HepG2 (cell line): ENCODE measurements around the gene FGD6. TPM values are rescaled to one million over a fixed set of nuclear protein-coding genes. Genes with fewer than 3 reads are reported as not detected.

Source experiments
- ASH2L ChIP-seq: fragments of 300-600, 200-600 bp; sonication (generic); IDR thresholded peaks from 2 replicates; pipeline ENCODE4 v1.7.0; 2017; ENCODE audit warnings: low read depth, mild to moderate bottlenecking, moderate library complexity, mixed read lengths, low read length; ENCODE audit not compliant: insufficient read length
- BCLAF1 ChIP-seq: fragments of 450-650 bp; IDR thresholded peaks from 2 replicates; pipeline ENCODE4 v1.6.1; 2017; ENCODE audit warnings: mild to moderate bottlenecking
- EP300 ChIP-seq, 3 experiments: sonication (generic) in 1 of 3; formaldehyde crosslinking in 1 of 3; IDR thresholded peaks; 2 replicates each; pipeline versions ENCODE4 v1.5.1 to v1.6.1; 2011 to 2020; ENCODE audit warnings: low read depth in 2 of 3, low read length in 2 of 3, borderline replicate concordance in 1 of 3, improper control_type of control experiment in 1 of 3, mild to moderate bottlenecking in 1 of 3, missing genetic modification reagents in 1 of 3, moderate library complexity in 1 of 3
- FOXC1 ChIP-seq: sonication (generic); formaldehyde crosslinking; IDR thresholded peaks from 2 replicates; pipeline ENCODE4 v1.8.0; 2022; ENCODE audit warnings: mild to moderate bottlenecking, missing genetic modification reagents, borderline replicate concordance
- GATA4 ChIP-seq: sonication (generic); IDR thresholded peaks from 2 replicates; pipeline ENCODE4 v1.6.1; 2016; ENCODE audit warnings: antibody characterized with exemption, low read depth, borderline replicate concordance
- HES4 ChIP-seq: sonication (generic); formaldehyde crosslinking; IDR thresholded peaks from 2 replicates; pipeline ENCODE4 v1.9.0; 2021; ENCODE audit warnings: mild to moderate bottlenecking, missing genetic modification reagents, borderline replicate concordance
- HIVEP1 ChIP-seq: sonication (generic); formaldehyde crosslinking; IDR thresholded peaks from 2 replicates; pipeline ENCODE4 v1.4.0; 2020; ENCODE audit warnings: mild to moderate bottlenecking, missing genetic modification reagents
- HOXA7 ChIP-seq: sonication (generic); formaldehyde crosslinking; IDR thresholded peaks from 2 replicates; pipeline ENCODE4 v1.8.1; 2022; ENCODE audit warnings: mild to moderate bottlenecking, missing genetic modification reagents, moderate library complexity
- KDM4B ChIP-seq: sonication (generic); formaldehyde crosslinking; IDR thresholded peaks from 2 replicates; pipeline ENCODE4 v1.4.0; 2020; ENCODE audit warnings: missing genetic modification reagents
- KLF9 ChIP-seq: IDR thresholded peaks from 2 replicates; pipeline ENCODE4 v1.6.1; 2016; ENCODE audit warnings: low read depth
- NR2F1 ChIP-seq, 2 experiments: fragments of 450-650 bp in 1 of 2; formaldehyde crosslinking in 1 of 2; IDR thresholded peaks; 2 replicates each; pipeline versions ENCODE4 v1.5.0 to v1.6.1; 2016 to 2020; ENCODE audit warnings: mild to moderate bottlenecking in 1 of 2, missing compliant biosample characterization in 1 of 2, missing genetic modification reagents in 1 of 2, moderate library complexity in 1 of 2
- RFXANK ChIP-seq: IDR thresholded peaks from 2 replicates; pipeline ENCODE4 v1.6.1; 2016
- SIN3A ChIP-seq: IDR thresholded peaks from 2 replicates; pipeline ENCODE4 v1.6.1; 2011; ENCODE audit warnings: low read depth, mild to moderate bottlenecking, control low read depth, low read length, borderline replicate concordance
- SRY ChIP-seq: sonication (generic); formaldehyde crosslinking; IDR thresholded peaks from 2 replicates; pipeline ENCODE4 v1.8.0; 2022; ENCODE audit warnings: mild to moderate bottlenecking, missing genetic modification reagents
- U2AF2 ChIP-seq: fragments of 200-400 bp; formaldehyde crosslinking; IDR thresholded peaks from 2 replicates; pipeline ENCODE4 v1.6.1; 2017; ENCODE audit warnings: low read depth, mild to moderate bottlenecking, low read length
- ZBTB1 ChIP-seq: sonication (generic); formaldehyde crosslinking; IDR thresholded peaks from 2 replicates; pipeline ENCODE4 v1.4.0; 2020; ENCODE audit warnings: missing genetic modification reagents, borderline replicate concordance
- ZBTB38 ChIP-seq: sonication (generic); formaldehyde crosslinking; IDR thresholded peaks from 2 replicates; pipeline ENCODE4 v1.5.1; 2020; ENCODE audit warnings: mild to moderate bottlenecking, missing genetic modification reagents
- ZBTB42 ChIP-seq: sonication (generic); formaldehyde crosslinking; IDR thresholded peaks from 2 replicates; pipeline ENCODE4 v1.5.0; 2020; ENCODE audit warnings: mild to moderate bottlenecking, missing genetic modification reagents
- ZC3H13 ChIP-seq: sonication (generic); formaldehyde crosslinking; IDR thresholded peaks from 2 replicates; pipeline ENCODE4 v1.8.1; 2023; ENCODE audit warnings: mild to moderate bottlenecking, missing genetic modification reagents, moderate library complexity
- ZFP41 ChIP-seq: sonication (generic); formaldehyde crosslinking; IDR thresholded peaks from 2 replicates; pipeline ENCODE4 v1.4.0; 2020; ENCODE audit warnings: mild to moderate bottlenecking, missing genetic modification reagents, borderline replicate concordance
- ZNF570 ChIP-seq: sonication (generic); formaldehyde crosslinking; IDR thresholded peaks from 2 replicates; pipeline ENCODE4 v1.4.0; 2020; ENCODE audit warnings: mild to moderate bottlenecking, missing genetic modification reagents, borderline replicate concordance
- ZNF577 ChIP-seq: sonication (generic); formaldehyde crosslinking; IDR thresholded peaks from 2 replicates; pipeline ENCODE4 v1.4.0; 2020; ENCODE audit warnings: mild to moderate bottlenecking, low read depth, missing genetic modification reagents, borderline replicate concordance
- ZNF597 ChIP-seq: sonication (generic); formaldehyde crosslinking; IDR thresholded peaks from 2 replicates; pipeline ENCODE4 v1.5.0; 2020; ENCODE audit warnings: missing genetic modification reagents
- ZNF746 ChIP-seq: sonication (generic); formaldehyde crosslinking; IDR thresholded peaks from 2 replicates; pipeline ENCODE4 v1.8.0; 2022; ENCODE audit warnings: mild to moderate bottlenecking, missing genetic modification reagents
- ZNF773 ChIP-seq: sonication (generic); formaldehyde crosslinking; IDR thresholded peaks from 2 replicates; pipeline ENCODE4 v1.4.0; 2020; ENCODE audit warnings: missing genetic modification reagents, borderline replicate concordance
- ZSCAN20 ChIP-seq: sonication (generic); formaldehyde crosslinking; IDR thresholded peaks from 2 replicates; pipeline ENCODE4 v1.4.0; 2020; ENCODE audit warnings: missing genetic modification reagents, mild to moderate bottlenecking, borderline replicate concordance
- polyA plus RNA-seq, 8 experiments: library from polyadenylated mRNA; depleted of rRNA in 3 of 8; stranded (reverse) in 7 of 8; unstranded in 1 of 8; fragments of >200 nt; fragmentation: Illumina TruSeq in 4 of 8; extraction: Trizol in 4 of 8; gene quantifications; 2 replicates each; pipeline versions ENCODE4 v1.2.1 to v1.2.3, GENCODE V29; 2011 to 2016; ENCODE audit warnings: low read depth in 4 of 8, missing spikeins in 1 of 8, mixed read lengths in 1 of 8; ENCODE audit not compliant: insufficient read depth in 1 of 8
- total RNA-seq, 5 experiments: library from RNA; depleted of rRNA; stranded (reverse); fragments of >200 nt; fragmentation: Illumina TruSeq; extraction: Trizol; gene quantifications; 2 replicates each; pipeline ENCODE4 v1.2.3, GENCODE V29; 2016; ENCODE audit warnings: low read depth in 1 of 5

The FGD6 gene
- total and polyA plus RNA-seq, 2 of the 13 experiments (the other 11 are each of a cell fraction or from before 2014, with no cell fraction given) = 2.2 to 4.3 TPM

- TF ChIP-seq BCLAF1 = no peak
- TF ChIP-seq HOXA7 (CRISPR knock-in tag) = no peak
- TF ChIP-seq HES4 (CRISPR knock-in tag) = no peak
- TF ChIP-seq ZNF773 = 0 out of 2 replicates have a peak, but pooled peaks have one; percentile 15
- TF ChIP-seq ZNF570 = no peak
- TF ChIP-seq HIVEP1 = no peak
- no peak for TF ChIP-seq ZNF597 (CRISPR knock-in tag)
- TF ChIP-seq SRY (CRISPR knock-in tag) = 0 out of 2 replicates have a peak, but pooled peaks have one; percentile 23
- TF ChIP-seq EP300 (IDR thresholded peaks at IDR 0.05; ENCODE audit: low read depth in 2 of 2, low read length in 2 of 2) = no peak; a peak in 1 of 4 replicates
- TF ChIP-seq EP300 (CRISPR knock-in tag; IDR thresholded peaks at IDR 0.05; ENCODE audit: borderline replicate concordance) = no peak
- TF ChIP-seq NR2F1 (CRISPR knock-in tag; IDR thresholded peaks at IDR 0.05) = no peak
- TF ChIP-seq FOXC1 = no peak
- no peak for TF ChIP-seq U2AF2
- TF ChIP-seq ZNF746 (CRISPR knock-in tag) = no peak
- 0 out of 2 replicates have a peak, but pooled peaks have one; percentile 8 for TF ChIP-seq KLF9
- 0 out of 2 replicates have a peak, but pooled peaks have one; percentile 30 for TF ChIP-seq SIN3A
- no peak for TF ChIP-seq RFXANK (CRISPR knock-in tag)
- no peak for TF ChIP-seq GATA4
- TF ChIP-seq ZBTB42 (CRISPR knock-in tag) = 0 out of 2 replicates have a peak, but pooled peaks have one; percentile 3
- no peak for TF ChIP-seq ZBTB38
- TF ChIP-seq ZSCAN20 = no peak
- peak; percentile 52 for TF ChIP-seq ASH2L
- no peak for TF ChIP-seq ZFP41 (CRISPR knock-in tag)
- TF ChIP-seq ZC3H13 (CRISPR knock-in tag) = no peak
- no peak for TF ChIP-seq ZNF577 (CRISPR knock-in tag)
- no peak for TF ChIP-seq ZBTB1 (CRISPR knock-in tag)
- no peak for TF ChIP-seq KDM4B (CRISPR knock-in tag)
Observed at GRCh38 chr12:95216711-95217376, 423 bp downstream of the FGD6 start (continued).
